CD4-positive, alpha-beta T cell treated with Interleukin-17A for 4 hours (primary cell): ENCODE measurements around the gene RIMBP2.
"Not testable (repeated sequence)": the region's sequence is repeated elsewhere in the genome, so short reads cannot be mapped to it uniquely, and the experiment has no call there.

Experiments used
- DNase-seq: peaks from one replicate; pipeline ENCODE4 v3.0.0-alpha.2; 2020; ENCODE audit warnings: mixed read lengths

The RIMBP2 gene

DNA sequence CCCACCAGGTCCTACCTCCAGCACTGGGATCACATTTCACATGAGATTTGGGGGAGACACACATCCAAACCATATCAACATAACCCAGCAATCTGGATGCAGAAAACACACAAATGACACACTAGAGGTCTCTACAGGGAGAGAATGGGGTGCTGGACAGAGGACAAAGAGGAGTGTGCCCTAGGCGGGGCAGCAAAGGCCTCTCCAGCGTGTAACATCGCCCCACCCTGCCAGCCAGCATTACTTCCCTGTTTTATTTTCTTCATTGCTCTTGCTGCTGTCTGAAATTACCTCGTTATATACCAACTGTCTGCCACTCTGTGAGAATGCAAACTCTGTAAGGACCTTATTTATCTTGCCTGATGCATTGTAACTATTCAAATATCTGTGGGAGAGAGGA lies 61.1 kb downstream of the RIMBP2 start:
- no peak for DNase-seq

DNA sequence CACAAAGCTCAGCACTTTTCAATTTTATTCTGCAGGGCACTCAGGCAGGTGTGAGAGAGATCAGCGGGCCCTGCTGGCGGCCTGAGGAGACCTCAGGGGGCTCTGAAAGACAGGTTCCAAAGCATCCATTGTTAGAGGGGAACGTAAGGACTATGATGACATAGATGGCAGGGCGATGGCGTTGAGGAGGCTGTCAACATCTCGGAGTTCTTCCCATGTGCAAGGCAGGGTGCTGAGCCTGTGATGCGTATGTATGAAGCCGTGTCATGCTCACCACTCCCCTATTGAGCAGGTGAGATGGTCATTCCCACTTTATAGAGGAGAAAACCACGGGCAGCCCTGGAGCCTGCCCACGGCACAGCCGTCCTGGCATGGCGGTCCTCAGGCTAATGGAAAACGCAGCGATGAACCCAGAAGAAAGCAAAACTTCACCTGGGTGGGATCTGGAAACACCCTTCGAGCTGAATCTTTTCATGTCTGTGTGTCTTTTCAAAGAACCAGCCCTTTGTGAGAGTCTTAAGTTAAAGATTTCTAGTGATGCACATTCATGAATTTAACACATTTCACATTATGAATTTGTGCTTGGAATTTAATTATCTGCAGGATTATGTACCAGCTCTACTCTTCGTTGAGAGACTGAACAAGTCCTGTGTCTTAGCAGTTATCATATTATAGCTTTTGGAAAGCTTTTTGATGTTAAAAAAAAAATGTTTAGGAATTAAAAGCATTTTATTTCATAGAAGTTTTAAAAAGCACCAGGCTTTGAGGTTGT lies 64.7 kb downstream of the RIMBP2 start:
- no peak for DNase-seq

DNA sequence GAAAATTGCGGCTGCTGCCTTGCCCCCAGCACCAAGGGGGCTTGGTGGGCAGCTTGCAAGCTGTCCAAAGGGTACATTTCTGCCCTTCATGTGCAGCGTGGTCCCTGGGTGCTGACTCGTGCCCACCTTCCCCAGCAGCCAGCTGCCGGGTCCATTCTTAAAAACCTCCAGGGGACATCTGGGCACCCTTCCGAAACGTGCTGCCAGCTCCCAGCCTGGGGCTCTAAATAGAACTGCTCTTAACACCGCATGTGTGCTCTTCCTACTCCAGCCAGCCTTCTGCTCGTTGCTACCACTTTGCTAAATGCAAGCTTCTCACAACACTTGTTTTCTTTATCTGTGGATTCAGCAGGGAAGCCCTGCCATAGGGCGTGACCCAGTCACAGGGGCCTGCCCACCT lies 66.0 kb downstream of the RIMBP2 start:
- no peak for DNase-seq

DNA sequence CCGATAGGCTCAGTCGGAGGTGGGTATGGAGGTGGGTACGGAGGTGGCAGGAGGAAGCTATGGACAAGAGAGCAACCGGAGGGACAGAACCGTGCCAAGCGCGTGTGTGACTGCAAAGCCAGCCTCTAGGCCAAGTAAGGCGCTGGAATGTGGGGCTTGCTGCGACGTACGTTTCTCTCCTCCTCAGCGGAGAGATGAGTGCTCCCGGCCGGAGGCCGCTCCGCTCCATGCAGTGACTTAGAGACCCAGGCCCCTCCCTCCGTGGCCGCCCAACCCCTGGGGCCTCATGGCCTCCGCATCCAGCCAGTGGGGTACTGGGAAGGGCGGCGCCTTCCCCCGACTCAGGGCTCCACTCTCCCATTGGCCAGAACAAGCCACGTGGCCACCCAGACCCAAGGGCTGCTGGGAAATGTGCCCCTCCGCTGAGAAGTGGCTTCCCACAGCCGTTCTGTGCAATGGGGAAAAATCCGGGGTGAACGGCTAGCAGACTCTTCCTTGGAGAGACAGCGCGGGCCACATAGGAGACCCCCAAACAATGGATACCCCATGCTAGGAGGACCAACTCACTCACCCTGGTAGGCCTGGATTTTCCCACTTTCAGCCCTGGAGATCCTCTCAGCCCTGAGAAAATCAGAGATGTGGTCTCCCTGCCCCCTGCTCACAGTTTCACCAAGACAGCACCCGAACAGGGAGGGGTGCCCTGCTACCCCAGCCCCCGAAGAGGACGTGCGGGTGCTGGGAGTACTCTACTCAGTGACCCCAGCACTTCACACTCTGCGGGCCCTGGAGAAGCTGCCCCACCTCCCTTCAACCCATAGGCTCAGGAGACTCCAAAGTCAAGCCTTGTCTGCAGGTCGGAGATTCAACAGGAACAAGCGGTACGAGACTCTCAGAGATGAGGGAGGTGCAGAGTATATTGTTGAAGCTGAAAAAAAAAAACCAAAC lies 66.7 kb downstream of the RIMBP2 start:
- no peak for DNase-seq

DNA sequence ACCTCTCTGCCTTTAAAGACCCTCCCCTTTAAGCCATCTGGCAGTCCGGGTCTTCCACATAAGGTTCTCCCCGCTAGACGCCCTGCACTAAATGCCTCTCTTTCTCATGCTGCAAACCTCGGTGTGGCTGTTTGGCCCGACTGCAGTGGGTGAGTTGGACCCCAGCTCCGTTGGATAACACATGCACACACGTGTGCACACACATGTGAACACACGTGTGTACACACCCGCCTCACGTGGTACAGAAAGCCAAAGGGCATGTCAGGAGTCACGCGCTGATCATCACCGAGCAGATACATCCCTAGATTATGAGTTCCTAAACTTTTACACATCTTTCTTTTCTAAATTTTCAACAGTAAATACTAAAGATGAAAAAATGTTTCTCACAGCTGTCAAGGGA lies 68.3 kb downstream of the RIMBP2 start:
- DNase-seq, result no peak

DNA sequence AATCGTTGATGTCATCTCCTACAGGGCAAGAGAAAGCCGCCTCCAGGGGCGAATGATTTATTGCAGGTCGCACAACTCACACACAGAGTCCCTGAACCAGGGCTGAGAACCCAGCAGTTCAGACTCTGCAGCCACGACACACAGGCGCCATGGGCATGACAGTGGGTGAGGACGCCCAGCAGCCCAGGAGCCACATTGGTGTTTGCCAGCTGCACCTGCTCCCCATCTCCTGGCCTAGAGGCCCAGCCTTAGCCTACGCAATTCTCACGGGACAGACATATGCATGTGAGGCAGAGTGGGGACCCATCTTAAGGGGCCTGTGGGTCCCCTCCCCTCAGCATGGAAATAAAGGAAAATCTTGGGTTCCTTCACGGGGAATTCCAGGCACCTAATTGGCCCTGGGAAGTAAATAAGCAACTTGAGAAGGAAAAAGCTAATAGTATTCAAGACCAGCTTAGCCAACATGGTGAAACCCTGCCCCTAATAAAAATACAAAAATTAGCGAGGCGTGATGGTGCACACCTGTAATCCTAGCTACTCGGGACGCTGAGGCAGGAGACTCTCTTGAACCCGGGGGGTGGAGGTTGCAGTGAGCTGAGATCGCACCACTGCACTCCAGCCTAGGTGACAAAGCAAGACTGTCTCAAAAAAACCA lies 69.3 kb downstream of the RIMBP2 start:
- no peak for DNase-seq

DNA sequence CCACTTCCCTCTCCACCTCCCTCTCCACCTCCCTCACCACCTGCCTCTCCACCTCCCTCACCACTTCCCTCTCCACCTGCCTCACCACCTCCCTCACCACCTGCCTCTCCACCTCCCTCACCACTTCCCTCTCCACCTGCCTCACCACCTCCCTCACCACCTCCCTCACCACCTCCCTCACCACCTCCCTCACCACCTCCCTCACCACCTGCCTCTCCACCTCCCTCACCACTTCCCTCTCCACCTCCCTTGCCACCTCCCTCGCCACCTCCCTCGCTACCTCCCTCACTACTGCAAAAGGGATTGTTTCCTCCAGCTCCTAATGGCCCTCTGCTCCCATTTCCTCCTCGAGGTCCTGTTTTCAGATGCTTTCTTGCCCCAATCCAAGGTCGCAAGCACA lies 69.9 kb downstream of the RIMBP2 start:
- not testable (repeated sequence) for DNase-seq

DNA sequence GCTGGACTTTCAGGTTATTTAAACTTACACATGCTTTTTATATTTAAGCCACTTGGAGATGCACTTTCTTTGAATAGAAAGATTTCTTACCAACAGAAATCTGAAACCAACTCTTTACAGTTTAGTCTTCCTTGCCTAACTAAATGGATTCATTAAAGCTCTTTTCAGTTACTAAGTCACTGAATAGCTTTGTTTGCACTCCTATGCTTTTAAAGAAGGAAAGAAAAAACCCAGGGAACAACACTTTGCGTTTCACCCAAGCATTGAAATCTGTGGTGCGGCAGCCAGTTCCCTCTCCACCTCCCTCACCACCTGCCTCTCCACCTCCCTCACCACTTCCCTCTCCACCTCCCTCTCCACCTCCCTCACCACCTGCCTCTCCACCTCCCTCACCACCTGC lies 70.3 kb downstream of the RIMBP2 start:
- DNase-seq, result no peak

DNA sequence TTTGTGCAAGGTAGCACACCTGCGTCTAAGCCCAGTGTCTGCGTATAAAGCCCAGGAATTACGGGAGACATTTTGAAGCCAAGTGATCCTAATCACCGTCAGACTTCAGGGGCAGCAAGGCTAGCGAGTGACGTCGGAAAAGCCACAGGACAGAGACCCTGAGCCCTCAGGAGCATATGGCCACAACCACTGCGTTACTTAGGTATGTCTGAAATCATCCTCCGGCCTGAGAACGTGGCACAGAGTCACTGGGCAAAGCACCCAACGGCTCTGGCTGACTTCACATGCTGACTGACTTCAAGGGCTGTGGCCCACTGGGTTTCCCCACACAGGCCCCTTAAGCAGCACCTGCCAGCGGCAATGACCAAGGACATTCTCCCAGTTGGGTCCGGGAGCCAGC lies 71.5 kb downstream of the RIMBP2 start:
- no peak for DNase-seq

DNA sequence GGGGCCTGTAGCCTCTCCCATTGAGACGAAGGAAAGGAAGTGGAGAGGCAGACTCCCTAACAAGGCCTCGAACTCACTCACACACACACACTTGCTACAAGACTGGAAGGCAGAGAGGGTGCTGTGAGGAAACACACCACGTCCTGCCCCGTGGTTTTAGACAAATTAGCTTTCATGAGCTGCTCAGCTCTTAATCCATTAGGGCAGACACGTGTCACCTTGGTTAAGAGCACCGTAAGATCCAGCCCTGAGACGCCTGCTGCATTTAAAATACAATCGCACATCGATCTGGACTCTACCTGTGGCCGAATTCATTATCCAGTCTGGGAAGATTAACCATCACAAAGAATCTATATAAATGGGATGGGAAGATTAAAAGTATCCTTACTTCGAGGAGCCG lies 72.0 kb downstream of the RIMBP2 start:
- DNase-seq, result no peak

DNA sequence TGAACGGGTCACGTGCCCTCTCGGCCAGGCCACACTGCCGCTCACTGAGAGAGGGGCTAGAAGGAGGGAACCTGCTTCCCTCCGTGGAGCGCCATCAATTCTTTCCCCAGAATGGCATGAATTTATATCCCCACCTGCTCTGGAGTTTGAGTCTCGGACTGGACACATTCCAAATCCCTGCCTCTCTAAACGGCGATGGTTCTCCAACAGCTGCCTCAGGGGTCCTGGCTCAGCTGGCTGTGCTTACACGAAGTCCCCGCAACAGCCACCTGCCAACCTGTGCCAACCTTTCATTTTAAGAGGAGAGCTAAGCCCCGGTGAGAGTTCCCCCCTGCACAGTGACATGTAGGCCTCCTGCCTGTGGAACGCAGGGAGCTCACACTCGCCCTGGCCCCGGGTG lies 73.2 kb downstream of the RIMBP2 start:
- DNase-seq, result no peak

DNA sequence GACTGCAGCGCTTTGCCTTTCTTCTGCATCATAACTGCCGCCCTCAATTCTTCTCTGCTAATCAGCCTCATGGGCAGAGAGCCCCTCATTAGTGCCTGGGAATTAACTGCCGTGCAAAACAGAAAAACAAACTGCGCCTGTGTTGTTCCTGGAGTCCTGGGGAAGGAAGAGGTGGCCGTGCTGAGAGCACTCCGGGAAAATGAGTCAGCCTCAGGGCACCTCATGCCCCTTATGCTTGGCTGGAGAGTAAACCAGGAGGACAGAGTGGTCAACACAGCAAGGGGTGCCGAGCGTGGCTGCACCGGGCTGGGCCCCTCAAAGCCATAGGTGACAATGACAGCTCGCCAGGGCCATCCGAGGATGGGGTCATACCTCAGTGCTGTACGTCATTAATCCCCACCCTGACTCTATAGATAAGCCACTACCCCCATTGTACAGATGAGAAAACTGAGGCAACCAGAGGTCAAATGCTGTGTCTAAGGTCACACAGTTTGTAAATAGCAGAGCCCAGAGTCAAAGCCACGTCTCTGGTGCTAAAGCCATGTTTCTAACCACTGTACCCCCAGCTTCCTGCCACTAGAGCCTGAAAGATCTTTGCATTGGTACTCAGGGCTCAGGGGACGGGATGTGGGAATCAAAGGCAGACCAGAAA lies 74.4 kb downstream of the RIMBP2 start:
- DNase-seq, result no peak

DNA sequence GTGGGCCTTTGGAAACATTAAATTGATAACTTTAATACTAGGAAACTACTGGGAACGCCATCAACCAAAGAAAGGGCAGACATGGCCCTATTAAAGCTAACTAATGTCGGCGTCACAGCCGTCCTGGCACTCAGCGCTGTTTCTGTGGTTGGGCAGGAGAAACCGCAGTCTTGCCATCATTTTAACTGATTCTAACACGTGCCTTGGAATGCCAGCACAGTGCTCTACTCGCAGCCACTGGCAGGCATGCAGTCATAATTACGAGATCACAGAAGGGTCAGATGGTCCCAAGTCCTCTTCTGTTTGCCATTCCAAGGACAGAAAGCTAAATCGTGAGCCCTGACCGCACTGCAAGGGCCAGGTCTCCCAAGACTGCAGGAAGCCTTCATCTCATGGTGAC lies 75.2 kb downstream of the RIMBP2 start:
- DNase-seq, result no peak

DNA sequence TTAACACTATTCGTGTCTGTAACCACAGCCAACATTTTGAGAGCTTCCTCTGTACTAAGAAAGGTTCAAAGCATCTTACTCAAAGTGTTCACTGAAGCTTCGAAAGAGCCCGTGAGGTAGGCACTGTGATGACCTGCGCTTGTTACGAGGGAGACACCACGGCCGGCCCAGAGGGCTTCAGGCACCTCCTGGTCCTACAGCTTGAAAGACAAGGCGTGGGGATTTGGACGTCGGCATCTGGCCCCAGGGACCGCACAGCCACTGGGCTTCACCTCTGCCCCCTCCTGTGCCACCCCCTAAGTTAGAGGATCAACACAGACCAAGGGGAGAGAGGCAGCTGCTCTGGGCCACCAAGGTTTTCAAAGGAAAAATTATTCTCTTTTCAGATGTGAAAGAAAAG lies 75.6 kb downstream of the RIMBP2 start:
- DNase-seq, result no peak

DNA sequence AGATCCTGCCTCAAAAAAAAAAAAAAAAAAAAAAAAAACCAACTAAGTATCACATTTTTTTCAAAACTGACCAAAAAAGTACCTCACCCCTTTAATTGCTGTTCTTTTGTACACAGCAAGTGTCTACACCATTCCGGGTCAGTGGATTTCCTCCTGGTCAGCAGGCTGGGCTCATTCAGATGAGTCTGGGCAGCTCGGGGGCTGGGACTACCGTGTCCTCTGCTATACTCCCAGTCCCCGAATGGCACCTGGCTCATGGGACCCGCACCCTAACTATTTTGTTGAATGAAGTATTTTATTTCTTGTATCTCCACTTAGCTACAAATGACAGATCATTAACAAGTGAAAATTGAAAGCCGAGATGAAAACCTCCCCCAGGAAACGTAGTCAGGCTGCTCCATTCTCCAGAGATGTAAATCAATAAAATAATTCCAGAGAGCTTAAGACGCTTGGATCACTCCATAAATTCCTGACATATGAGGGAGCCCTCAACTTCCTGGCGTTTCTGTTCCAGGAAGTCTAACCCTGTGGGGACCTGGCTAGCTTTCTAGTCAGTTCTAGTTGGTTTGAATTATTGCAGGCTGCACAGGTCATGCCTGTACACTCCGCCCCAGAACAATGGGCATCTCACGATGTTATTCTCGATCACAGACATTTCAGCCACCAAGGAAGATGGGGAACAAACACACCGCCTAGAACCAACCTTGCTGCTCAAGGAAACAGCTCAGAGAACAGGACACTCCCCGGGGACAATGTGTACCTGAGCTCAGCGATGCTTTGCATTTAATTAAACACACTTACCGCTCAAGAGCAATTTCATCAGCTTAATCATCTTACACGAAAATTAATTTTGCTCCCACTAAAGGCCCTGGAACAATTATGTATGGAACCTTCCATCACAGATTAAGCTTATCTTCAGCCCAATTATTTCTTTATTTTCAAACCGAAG lies 76.3 kb downstream of the RIMBP2 start:
- no peak for DNase-seq

DNA sequence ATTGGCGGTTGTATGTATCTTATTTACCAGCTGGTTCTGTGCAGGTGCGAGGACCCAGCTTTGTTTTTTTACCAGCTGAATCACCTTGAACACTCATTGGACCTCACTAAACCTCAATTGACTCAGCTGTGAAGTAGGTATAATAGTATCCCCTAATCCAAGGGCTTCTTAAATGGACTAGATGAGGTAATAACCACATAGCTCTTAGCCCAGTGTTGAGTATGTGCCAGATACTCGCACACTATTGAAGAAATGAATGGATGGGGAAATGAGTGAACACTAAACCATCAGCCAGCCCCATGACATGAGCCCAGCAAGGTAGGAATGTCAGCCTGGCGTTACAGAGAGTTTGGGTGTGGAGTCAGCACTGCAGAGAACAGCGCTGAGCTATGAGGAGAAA lies 79.7 kb downstream of the RIMBP2 start:
- DNase-seq, result no peak

DNA sequence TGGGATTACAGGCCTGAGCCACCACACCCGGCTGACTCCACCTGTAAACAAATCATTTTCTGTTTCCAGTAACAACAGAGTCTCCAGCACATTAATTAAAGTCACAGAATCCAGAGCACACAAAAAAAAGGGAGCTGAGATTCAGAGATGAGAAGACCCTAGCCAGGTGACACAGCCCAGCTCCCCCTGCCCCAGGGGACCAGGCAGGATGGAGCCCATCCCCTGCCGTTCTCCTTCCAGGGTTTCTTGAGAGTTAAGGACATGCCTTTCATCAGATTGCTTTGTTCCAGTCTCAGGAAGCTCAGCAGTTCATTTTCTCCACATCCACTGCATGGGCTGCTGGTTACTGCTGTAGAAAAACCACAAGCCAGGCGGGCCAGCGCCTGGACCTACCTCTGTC lies 81.2 kb downstream of the RIMBP2 start:
- no peak for DNase-seq

DNA sequence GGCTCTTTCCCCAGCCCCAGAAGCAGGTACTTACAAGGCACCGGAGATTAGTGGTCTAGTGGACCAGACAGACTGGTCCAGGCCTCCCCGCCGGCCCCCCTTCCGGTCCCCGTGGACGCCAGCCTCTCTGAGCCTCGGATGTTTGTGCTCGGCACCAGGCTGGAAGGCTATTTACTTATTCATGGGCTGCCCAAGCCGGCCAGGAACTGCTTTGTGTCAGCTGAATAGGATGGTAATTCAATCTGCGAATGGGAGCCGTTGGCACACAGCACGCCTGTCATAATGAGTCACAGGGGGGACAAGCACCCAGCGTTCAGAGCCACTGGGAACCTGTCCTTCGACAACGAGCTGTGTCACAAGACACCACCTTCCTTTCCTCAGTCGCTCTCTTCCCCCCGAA lies 82.3 kb downstream of the RIMBP2 start:
- DNase-seq, result no peak

DNA sequence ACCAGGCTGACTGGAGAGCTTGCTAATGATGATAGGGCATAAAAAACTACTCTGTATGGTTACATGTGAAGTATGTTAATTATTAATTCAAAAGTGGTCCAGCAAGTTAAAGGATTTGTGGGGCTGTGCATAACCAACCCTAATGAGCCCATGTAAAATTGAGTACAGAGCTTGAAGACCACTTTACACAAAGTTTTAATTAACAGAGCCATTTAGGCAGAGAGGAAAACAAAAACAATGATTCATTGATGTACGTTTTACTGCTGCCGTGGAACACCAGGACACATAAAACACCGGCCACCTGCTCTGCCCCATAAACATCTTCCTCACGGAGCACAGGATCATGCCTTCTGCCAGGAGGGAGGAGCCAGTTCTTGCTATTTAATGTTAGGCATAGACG lies 83.5 kb downstream of the RIMBP2 start:
- DNase-seq, result no peak

DNA sequence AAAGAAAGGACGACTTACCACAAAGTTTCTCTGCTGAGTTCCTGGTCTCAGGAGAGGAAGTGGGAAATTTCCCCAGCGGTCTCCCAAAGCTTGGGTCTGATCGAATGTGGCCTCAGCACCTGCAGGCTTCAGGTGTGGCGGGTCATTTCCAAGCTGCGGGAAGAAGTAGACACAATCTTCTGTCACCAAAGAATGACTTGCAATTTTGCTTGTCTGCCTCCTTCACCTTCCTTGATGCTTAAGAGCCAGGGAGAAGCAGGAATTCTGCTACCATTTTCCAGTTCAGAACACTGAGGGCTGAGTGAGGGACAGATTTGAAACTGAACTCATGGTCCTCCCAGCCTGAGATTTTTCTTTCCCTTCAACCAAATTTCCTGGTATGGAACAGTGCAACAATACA lies 87.8 kb downstream of the RIMBP2 start:
- no peak for DNase-seq

DNA sequence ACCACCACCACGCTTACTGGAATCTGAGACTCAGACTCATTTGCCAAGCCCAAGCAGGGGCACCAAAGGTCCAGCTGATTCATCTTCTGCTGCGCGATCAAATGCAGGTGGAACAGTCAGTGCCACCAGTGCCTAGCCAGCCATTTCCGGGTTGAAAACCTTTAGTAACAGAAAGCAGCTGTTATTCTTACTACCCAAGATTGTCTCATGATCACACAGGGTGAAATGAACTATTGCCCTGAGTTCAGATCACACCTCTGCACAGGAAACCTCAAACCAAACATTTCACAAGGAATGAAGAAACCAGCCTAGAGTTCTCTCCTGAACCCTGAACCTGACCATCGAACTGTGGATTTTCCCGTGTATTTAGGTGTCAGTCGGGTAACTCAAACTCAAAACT lies 88.9 kb downstream of the RIMBP2 start:
- DNase-seq, result no peak

DNA sequence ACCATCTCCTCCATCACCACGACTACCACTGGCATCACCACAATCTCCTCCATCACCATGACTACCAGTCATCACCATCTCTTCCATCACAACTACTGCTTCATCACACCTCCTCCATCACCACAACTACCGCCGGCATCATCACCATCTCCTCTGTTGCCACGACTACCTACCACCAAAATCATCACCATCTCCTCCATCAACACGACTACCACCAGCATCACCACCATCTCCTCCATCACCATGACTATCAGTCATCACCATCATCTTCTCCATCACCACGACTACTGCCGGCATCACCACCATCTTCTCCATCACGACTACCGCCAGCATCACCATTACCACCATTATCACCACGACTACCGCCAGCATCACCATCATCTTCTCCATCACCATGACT lies 89.5 kb downstream of the RIMBP2 start:
- no peak for DNase-seq
